ENCODE data around the gene KCNIP4.
"Not testable (repeated sequence)": the region's sequence is repeated elsewhere in the genome, so short reads cannot be mapped to it uniquely, and the experiment has no call there.

KCNIP4 gene

GRCh38 chr4:20754036-20754435, 1194.5 kb downstream of the KCNIP4 start:
- no peak for DNase-seq (ENCODE audit: low spot score)

GRCh38 chr4:20752641-20753040, 1195.9 kb downstream of the KCNIP4 start:
- no peak for DNase-seq (ENCODE audit: low spot score)

- not testable (repeated sequence) for DNase-seq (ENCODE audit: low spot score)
These were observed 1202.6 kb downstream of the KCNIP4 start for GRCh38 chr4:20746000-20746399.

- DNase-seq (ENCODE audit: low spot score) = no peak
These were observed 1212.6 kb downstream of the KCNIP4 start for GRCh38 chr4:20735931-20736330.

GRCh38 chr4:20724915-20725314, 1223.7 kb downstream of the KCNIP4 start:
- DNase-seq (ENCODE audit: low spot score) = no peak

GRCh38 chr4:20723463-20723862, 1225.1 kb downstream of the KCNIP4 start:
- no peak for DNase-seq (ENCODE audit: low spot score)

GRCh38 chr4:20723019-20723418, 1225.6 kb downstream of the KCNIP4 start:
- DNase-seq (ENCODE audit: low spot score) = no peak

- DNase-seq (ENCODE audit: low spot score) = no peak
These were observed 1237.2 kb downstream of the KCNIP4 start for GRCh38 chr4:20711335-20711734.

- DNase-seq (ENCODE audit: low spot score) = peak; percentile 97
These were observed 1248.4 kb downstream of the KCNIP4 start, which contains the start of gene PACRGL for GRCh38 chr4:20700007-20700761. TSS of gene PACRGL (plus strand) at chr4:20700458. CDS start at chr4:20704482, 4,024 bp downstream.

- DNase-seq (ENCODE audit: low spot score) = no peak
These were observed 1249.8 kb downstream of the KCNIP4 start for GRCh38 chr4:20698820-20699219.

- DNase-seq (ENCODE audit: low spot score) = no peak
These were observed 1250.2 kb downstream of the KCNIP4 start for GRCh38 chr4:20698382-20698781.

GRCh38 chr4:20696815-20697214, 1251.8 kb downstream of the KCNIP4 start:
- DNase-seq (ENCODE audit: low spot score) = no peak

GRCh38 chr4:20687864-20688263, 1260.7 kb downstream of the KCNIP4 start:
- DNase-seq (ENCODE audit: low spot score) = no peak

GRCh38 chr4:20684852-20685763, 1263.5 kb downstream of the KCNIP4 start:
- no peak for DNase-seq (ENCODE audit: low spot score)

- DNase-seq (ENCODE audit: low spot score) = no peak
These were observed 1264.8 kb downstream of the KCNIP4 start for GRCh38 chr4:20683766-20684165.

GRCh38 chr4:20682853-20683252, 1265.7 kb downstream of the KCNIP4 start:
- no peak for DNase-seq (ENCODE audit: low spot score)

GRCh38 chr4:20681271-20681670, 1267.3 kb downstream of the KCNIP4 start:
- no peak for DNase-seq (ENCODE audit: low spot score)

- no peak for DNase-seq (ENCODE audit: low spot score)
These were observed 1267.8 kb downstream of the KCNIP4 start for GRCh38 chr4:20680736-20681135.

GRCh38 chr4:20679951-20680350, 1268.6 kb downstream of the KCNIP4 start:
- DNase-seq (ENCODE audit: low spot score) = no peak

Data from Ammon's horn (tissue), 1 donor.